ENCODE data around the gene FEZF1. TPM values are rescaled to one million over a fixed set of nuclear protein-coding genes. Genes with fewer than 3 reads are reported as not detected.
"Not testable (repeated sequence)": the region's sequence is repeated elsewhere in the genome, so short reads cannot be mapped to it uniquely, and the experiment has no call there.

The FEZF1 gene
- polyA plus RNA-seq, 6 donors from 2014 or later: not detected

DNA sequence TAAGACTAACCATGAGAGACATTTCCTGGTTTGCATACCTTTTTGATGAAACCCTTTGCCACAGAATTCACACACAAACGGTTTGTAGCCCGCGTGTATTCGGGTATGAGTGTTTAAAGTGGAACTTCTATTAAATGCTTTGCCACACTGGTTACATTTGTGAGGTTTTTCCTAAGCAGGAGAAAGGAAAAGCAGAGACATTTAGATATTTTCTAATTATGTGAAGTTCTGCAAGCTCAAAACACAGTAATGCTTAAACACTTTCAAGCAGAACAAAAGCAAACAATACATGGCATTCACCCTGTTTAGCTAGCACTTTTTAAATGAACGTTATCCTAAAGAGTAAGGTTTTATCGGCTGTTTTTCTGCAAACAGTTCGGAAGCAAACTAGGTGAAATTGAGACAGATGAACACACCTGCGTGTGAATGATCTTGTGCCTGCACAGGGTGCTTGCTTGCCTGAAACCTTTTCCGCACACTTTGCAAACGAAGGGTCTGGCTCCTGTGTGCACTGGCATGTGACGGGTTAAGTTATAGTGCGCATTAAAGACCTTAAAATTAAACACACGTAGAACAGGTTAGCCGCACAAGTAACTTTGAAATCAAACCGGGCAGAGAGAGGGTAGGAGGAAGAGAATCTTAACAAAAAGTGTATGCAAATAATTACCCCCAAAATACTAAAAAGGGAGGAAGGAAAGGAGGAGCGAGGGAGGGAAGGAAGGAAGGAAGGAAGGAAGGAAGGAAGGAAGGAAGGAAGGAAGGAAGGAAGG, 1.6 kb downstream of the FEZF1 start:
- Mint-ChIP-seq H3K36me3 (no peaks in the 10 kb centered on the region), H3K4me1 (peaks cover 0 to 11% (median 0%) of the 10 kb centered on the region in 3 donors), H3K27me3 (peaks cover 65 to 93% (median 86%) of the 10 kb centered on the region in 3 donors), H3K9me3 (peaks cover 0 to 37% (median 7%) of the 10 kb centered on the region in 7 donors), H3K27ac (peak overlapping the region in 1 of 6 donors; percentile 76), H3K4me3 (no peak overlapping the region)
- DNase-seq (no peak), ATAC-seq (ENCODE audit: low read depth in 2 of 2) (no peak)

GRCh38 chr7:122301858-122302760, 2.4 kb downstream of the FEZF1 start:
- Mint-ChIP-seq H3K4me1 (peaks cover 0 to 11% (median 0%) of the 10 kb centered on the region in 3 donors), H3K36me3 (no peaks in the 10 kb centered on the region), H3K27me3 (peaks cover 63 to 87% (median 85%) of the 10 kb centered on the region in 3 donors), H3K4me3 (no peak overlapping the region), H3K9me3 (peaks cover 0 to 37% (median 7%) of the 10 kb centered on the region in 7 donors), H3K27ac (no peak overlapping the region)
- DNase-seq: no peak
- ATAC-seq (ENCODE audit: low read depth in 2 of 2): no peak

- Mint-ChIP-seq H3K4me1 (peaks cover 0 to 11% (median 0%) of the 10 kb centered on the region in 3 donors), H3K36me3 (no peaks in the 10 kb centered on the region), H3K9me3 (peaks cover 0 to 37% (median 4%) of the 10 kb centered on the region in 7 donors), H3K27me3 (peaks cover 60 to 80% (median 77%) of the 10 kb centered on the region in 3 donors), H3K27ac (no peak overlapping the region), H3K4me3 (no peak overlapping the region)
- ATAC-seq (ENCODE audit: low read depth in 2 of 2) (no peak), DNase-seq (no peak)
These were observed 3.4 kb downstream of the FEZF1 start for GRCh38 chr7:122300956-122301833.

GRCh38 chr7:122300211-122300932, 4.2 kb downstream of the FEZF1 start:
- Mint-ChIP-seq H3K27me3 (peaks cover 63 to 79% (median 76%) of the 10 kb centered on the region in 3 donors), H3K36me3 (no peaks in the 10 kb centered on the region), H3K9me3 (peaks cover 0 to 37% (median 4%) of the 10 kb centered on the region in 7 donors), H3K4me3 (no peak overlapping the region), H3K4me1 (peaks cover 0 to 11% (median 0%) of the 10 kb centered on the region in 3 donors), H3K27ac (no peak overlapping the region)
- no peak for ATAC-seq (ENCODE audit: low read depth in 2 of 2)
- DNase-seq: no peak

DNA sequence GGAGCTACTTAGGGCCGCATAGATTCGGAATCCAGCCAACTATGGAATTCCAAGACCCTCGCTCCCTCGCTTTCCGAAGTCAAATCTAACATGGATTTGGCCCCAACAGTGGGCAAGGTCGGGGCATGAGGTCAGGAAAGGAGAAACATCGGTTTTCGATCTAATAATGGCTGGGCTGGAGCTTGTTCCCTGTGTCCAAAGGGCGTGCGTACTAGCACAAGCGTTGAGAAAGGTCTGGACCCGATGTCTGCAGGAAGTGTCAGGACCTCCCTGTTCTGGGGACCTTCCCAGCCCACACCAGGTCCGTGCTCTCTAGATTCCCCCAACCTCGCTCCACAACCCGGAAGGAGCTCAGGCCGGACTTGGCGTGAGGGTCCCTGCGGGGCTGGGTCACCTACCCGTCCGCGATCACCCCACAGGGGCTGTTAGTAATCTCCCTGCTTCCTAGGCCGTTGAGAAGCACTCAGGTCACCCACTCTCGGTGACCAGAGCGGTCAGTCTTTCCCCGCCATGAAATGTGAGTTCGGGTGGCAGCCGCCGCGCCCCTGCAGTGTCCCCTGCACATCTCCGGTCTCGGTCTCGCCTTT, 4.8 kb downstream of the FEZF1 start:
- H3K27ac Mint-ChIP-seq: no peak overlapping the region
- H3K4me1 Mint-ChIP-seq: peaks cover 0 to 11% (median 0%) of the 10 kb centered on the region in 3 donors
- peaks cover 0 to 37% (median 4%) of the 10 kb centered on the region in 7 donors for H3K9me3 Mint-ChIP-seq
- H3K27me3 Mint-ChIP-seq: peaks cover 59 to 79% (median 76%) of the 10 kb centered on the region in 3 donors
- no peak overlapping the region for H3K4me3 Mint-ChIP-seq
- ATAC-seq (ENCODE audit: low read depth in 2 of 2) (no peak), DNase-seq (no peak)
- no peaks in the 10 kb centered on the region for H3K36me3 Mint-ChIP-seq

- Mint-ChIP-seq H3K9me3 (peaks cover 0 to 33% (median 4%) of the 10 kb centered on the region in 7 donors), H3K4me3 (no peak overlapping the region), H3K4me1 (peaks cover 0 to 6% (median 0%) of the 10 kb centered on the region in 3 donors), H3K27me3 (peaks cover 54 to 68% (median 65%) of the 10 kb centered on the region in 3 donors), H3K27ac (no peak overlapping the region), H3K36me3 (no peaks in the 10 kb centered on the region)
- DNase-seq (no peak), ATAC-seq (ENCODE audit: low read depth in 2 of 2) (no peak)
These were observed 5.9 kb downstream of the FEZF1 start for GRCh38 chr7:122298618-122299017.

DNA sequence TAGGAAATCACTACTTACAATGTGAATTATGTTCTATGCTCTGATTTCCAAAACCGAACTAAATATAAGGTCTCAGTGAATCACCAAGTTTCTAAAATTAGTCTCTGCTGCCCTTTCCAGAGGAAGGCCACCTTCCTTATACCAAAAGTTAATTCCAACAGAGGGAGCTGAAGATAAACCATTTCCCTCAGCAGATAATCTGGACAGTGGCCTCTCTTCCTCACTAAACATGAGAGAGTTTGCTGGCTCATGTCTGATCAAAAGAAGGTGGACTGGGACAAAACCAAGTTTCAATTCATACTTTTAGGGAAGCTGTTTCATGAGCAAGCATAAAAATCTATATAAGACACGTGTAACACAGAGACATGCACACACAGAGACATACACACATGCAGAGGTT, 6.4 kb downstream of the FEZF1 start:
- Mint-ChIP-seq H3K27me3 (peaks cover 49 to 63% (median 60%) of the 10 kb centered on the region in 3 donors), H3K4me1 (peaks cover 0 to 6% (median 0%) of the 10 kb centered on the region in 3 donors), H3K27ac (no peak overlapping the region), H3K36me3 (no peaks in the 10 kb centered on the region), H3K9me3 (peaks cover 0 to 34% (median 4%) of the 10 kb centered on the region in 7 donors), H3K4me3 (no peak overlapping the region)
- no peak for ATAC-seq (ENCODE audit: low read depth in 2 of 2)
- DNase-seq: no peak

DNA sequence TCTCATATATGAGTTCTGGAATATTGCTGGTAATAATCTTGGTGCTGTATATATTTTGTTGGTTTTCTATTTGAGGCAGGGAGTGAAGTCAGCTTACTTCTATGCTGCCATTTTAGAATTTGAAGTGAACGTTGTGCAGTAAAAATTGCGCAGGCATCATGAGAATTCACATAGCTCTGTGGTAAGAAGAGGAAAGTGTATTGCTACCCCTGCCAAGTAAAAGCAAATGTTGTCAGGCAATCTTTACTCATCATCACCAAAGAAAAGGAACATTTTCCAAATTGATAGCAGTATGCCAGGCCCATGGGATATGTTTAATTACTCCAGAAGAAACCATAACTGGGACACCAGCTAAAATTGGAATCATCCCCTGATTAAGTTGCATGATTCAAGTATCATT, 13.4 kb downstream of the FEZF1 start:
- ATAC-seq (ENCODE audit: low read depth in 2 of 2) (no peak), DNase-seq (no peak)
- Mint-ChIP-seq H3K9me3 (peaks cover 7 to 34% (median 9%) of the 10 kb centered on the region in 7 donors), H3K4me1 (no peaks in the 10 kb centered on the region), H3K27ac (no peak overlapping the region), H3K27me3 (peaks cover 4 to 17% (median 15%) of the 10 kb centered on the region in 3 donors), H3K36me3 (no peaks in the 10 kb centered on the region), H3K4me3 (no peak overlapping the region)

DNA sequence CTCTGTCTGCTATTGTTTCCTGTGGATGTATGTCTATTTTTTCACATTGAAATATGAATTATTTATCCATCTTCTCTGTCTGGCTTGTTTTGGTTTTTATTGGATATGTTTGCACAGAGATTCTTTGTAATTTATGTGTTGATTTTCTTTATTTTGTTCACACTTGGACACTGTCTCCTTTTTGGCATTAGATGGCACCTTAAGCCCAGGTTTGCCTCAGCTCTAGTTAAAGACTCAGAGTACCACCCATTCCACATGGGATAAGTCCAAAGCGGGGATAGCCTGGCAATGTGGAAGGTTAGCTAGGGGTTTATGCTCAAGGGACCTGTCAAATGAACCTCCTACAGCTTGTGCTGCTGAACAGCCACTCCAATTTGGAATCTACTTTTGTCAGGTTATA, 14.1 kb downstream of the FEZF1 start:
- Mint-ChIP-seq H3K36me3 (no peaks in the 10 kb centered on the region), H3K27ac (no peak overlapping the region), H3K27me3 (peaks cover 0 to 12% (median 8%) of the 10 kb centered on the region in 3 donors), H3K9me3 (peaks cover 7 to 34% (median 9%) of the 10 kb centered on the region in 7 donors), H3K4me3 (no peak overlapping the region), H3K4me1 (no peaks in the 10 kb centered on the region)
- ATAC-seq (ENCODE audit: low read depth in 2 of 2) (no peak), DNase-seq (no peak)

DNA sequence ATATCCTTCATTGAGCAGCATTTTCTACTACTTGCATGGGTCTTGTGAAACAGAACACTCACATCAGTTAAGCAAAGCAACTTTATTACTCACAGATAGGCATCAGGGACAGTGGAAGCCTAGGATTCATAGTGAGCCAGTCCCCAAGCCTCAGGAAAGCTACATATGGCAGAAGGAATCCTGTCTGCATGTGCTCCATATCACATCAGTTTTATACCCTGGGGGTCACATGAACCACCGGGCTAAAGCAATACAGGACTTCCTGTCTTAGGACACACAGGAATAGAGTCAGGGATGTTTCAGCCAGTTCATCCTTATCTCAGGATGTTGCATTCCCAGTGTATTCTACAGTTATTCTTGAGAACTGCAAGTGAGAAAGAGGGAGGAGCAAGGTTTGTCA, 15.1 kb downstream of the FEZF1 start:
- ATAC-seq (ENCODE audit: low read depth in 2 of 2) (no peak), DNase-seq (no peak)
- H3K4me3 Mint-ChIP-seq: no peak overlapping the region
- no peaks in the 10 kb centered on the region for H3K36me3 Mint-ChIP-seq
- H3K9me3 Mint-ChIP-seq: peaks cover 7 to 34% (median 10%) of the 10 kb centered on the region in 7 donors
- no peaks in the 10 kb centered on the region for H3K4me1 Mint-ChIP-seq
- peaks cover 0 to 7% (median 0%) of the 10 kb centered on the region in 3 donors for H3K27me3 Mint-ChIP-seq
- H3K27ac Mint-ChIP-seq: no peak overlapping the region

GRCh38 chr7:122284608-122285007, 19.9 kb downstream of the FEZF1 start:
- H3K27me3 Mint-ChIP-seq; H3K4me1 Mint-ChIP-seq; H3K27ac Mint-ChIP-seq; H3K36me3 Mint-ChIP-seq; H3K4me3 Mint-ChIP-seq; DNase-seq; H3K9me3 Mint-ChIP-seq; ATAC-seq (ENCODE audit: low read depth in 2 of 2): not testable (repeated sequence)

DNA sequence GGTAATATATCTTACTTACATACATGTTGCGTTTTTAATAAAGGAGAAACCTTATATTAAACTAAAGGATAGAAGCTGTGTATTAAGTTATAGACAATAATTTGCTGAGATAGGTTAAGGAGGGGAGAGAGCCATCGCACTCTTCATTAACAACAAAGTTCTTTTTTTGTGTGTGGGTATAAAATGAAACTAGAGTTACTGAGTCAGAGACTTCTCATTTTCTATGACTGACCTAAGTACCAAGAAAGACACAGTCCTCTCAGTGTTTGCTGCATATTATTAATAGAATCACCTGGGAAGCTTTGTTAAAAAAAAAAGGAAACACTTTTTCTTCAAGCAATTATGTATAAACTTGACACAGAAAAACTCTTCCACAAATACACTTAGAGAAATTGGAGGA, 31.4 kb downstream of the FEZF1 start:
- DNase-seq (no peak), ATAC-seq (ENCODE audit: low read depth in 2 of 2) (no peak)
- Mint-ChIP-seq H3K27ac (no peak overlapping the region), H3K4me3 (no peak overlapping the region), H3K27me3 (peaks cover 0 to 4% (median 0%) of the 10 kb centered on the region in 3 donors), H3K36me3 (no peaks in the 10 kb centered on the region), H3K4me1 (no peaks in the 10 kb centered on the region), H3K9me3 (peaks cover 0 to 14% (median 1%) of the 10 kb centered on the region in 7 donors)
